Measurements from ENCODE around the gene GSPT1.

GSPT1 gene

GRCh38 chr16:11869353-11870228, 46.2 kb downstream of the GSPT1 start:
- no peak overlapping the region for H3K14ac ChIP-seq (ENCODE audit: low read length)
- no peak overlapping the region for H4K91ac ChIP-seq (ENCODE audit: low read depth, low read length)
- peaks cover 6 to 13% of the 10 kb centered on the region in 2 experiments for H3K36me3 ChIP-seq (ENCODE audit: control insufficient read depth in 1 of 2, insufficient read depth in 2 of 2, low read length in 2 of 2)
- H3K4ac ChIP-seq (ENCODE audit: low read depth, low read length) = no peak overlapping the region
- no peak overlapping the region for H4K8ac ChIP-seq (ENCODE audit: low read depth, low read length)
- H3K4me1 ChIP-seq (ENCODE audit: control insufficient read depth in 1 of 2, insufficient read depth in 2 of 2, low read length in 2 of 2) = no peaks in the 10 kb centered on the region
- no peak overlapping the region for H3K18ac ChIP-seq (ENCODE audit: low read length)
- no peaks in the 10 kb centered on the region for H3K79me1 ChIP-seq (ENCODE audit: low read length)
- H3K9me3 ChIP-seq (ENCODE audit: insufficient read depth, low read depth, low read length) = no peaks in the 10 kb centered on the region
- no peak overlapping the region for H2AFZ ChIP-seq (ENCODE audit: insufficient read depth, low read length, poor library complexity)
- H2AK5ac ChIP-seq (ENCODE audit: low read length) = no peak overlapping the region
- no CpG with 5 or more reads among the region's 8 CpGs for WGBS (ENCODE audit: extremely low coverage, insufficient coverage, insufficient read length)
- no peaks in the 10 kb centered on the region for H3K27me3 ChIP-seq (ENCODE audit: insufficient read depth, low read length)
- no peak overlapping the region for H3K4me3 ChIP-seq (ENCODE audit: low read depth, low read length)
- no peak overlapping the region for H2BK12ac ChIP-seq (ENCODE audit: low read length)
- no peak overlapping the region for H3K23ac ChIP-seq (ENCODE audit: low read length)
- no peak overlapping the region for H4K12ac ChIP-seq (ENCODE audit: low read depth, low read length)
- no peak overlapping the region for H2BK120ac ChIP-seq (ENCODE audit: insufficient read depth, low read length, poor library complexity)
- DNase-seq = no peak
- H3K79me2 ChIP-seq (ENCODE audit: control insufficient read depth, insufficient read depth, low read length, poor library complexity) = no peaks in the 10 kb centered on the region
- H3K27ac ChIP-seq (ENCODE audit: low read depth, low read length) = no peak overlapping the region
- no peak overlapping the region for H3K9ac ChIP-seq (ENCODE audit: low read length)
- H3K4me2 ChIP-seq (ENCODE audit: low read length) = no peak overlapping the region
- no peak overlapping the region for H2BK5ac ChIP-seq (ENCODE audit: low read depth, low read length, poor library complexity)

- Histone ChIP-seq H2AFZ (ENCODE audit: insufficient read depth, low read length, poor library complexity) (no peak overlapping the region), H2BK12ac (ENCODE audit: low read length) (no peak overlapping the region), H3K79me2 (ENCODE audit: control insufficient read depth, insufficient read depth, low read length, poor library complexity) (no peaks in the 10 kb centered on the region), H3K4me1 (ENCODE audit: control insufficient read depth in 1 of 2, insufficient read depth in 2 of 2, low read length in 2 of 2) (no peaks in the 10 kb centered on the region), H3K79me1 (ENCODE audit: low read length) (no peaks in the 10 kb centered on the region), H3K27me3 (ENCODE audit: insufficient read depth, low read length) (no peaks in the 10 kb centered on the region), H4K12ac (ENCODE audit: low read depth, low read length) (no peak overlapping the region), H3K14ac (ENCODE audit: low read length) (no peak overlapping the region), H3K4ac (ENCODE audit: low read depth, low read length) (no peak overlapping the region), H3K4me3 (ENCODE audit: low read depth, low read length) (no peak overlapping the region), H3K9me3 (ENCODE audit: insufficient read depth, low read depth, low read length) (no peaks in the 10 kb centered on the region), H3K18ac (ENCODE audit: low read length) (peak overlapping the region; percentile 47), H3K4me2 (ENCODE audit: low read length) (no peak overlapping the region), H3K9ac (ENCODE audit: low read length) (no peak overlapping the region), H3K27ac (ENCODE audit: low read depth, low read length) (no peak overlapping the region), H2BK120ac (ENCODE audit: insufficient read depth, low read length, poor library complexity) (no peak overlapping the region), H3K23ac (ENCODE audit: low read length) (no peak overlapping the region), H3K36me3 (ENCODE audit: control insufficient read depth in 1 of 2, insufficient read depth in 2 of 2, low read length in 2 of 2) (peaks cover 5 to 11% of the 10 kb centered on the region in 2 experiments), H2AK5ac (ENCODE audit: low read length) (no peak overlapping the region), H2BK5ac (ENCODE audit: low read depth, low read length, poor library complexity) (no peak overlapping the region), H4K8ac (ENCODE audit: low read depth, low read length) (no peak overlapping the region), H4K91ac (ENCODE audit: low read depth, low read length) (no peak overlapping the region)
- DNase-seq = no peak
- WGBS (ENCODE audit: extremely low coverage, insufficient coverage, insufficient read length) = no CpG with 5 or more reads among the region's 2 CpGs
These were observed 47.3 kb downstream of the GSPT1 start for GRCh38 chr16:11868412-11868980.

- WGBS (ENCODE audit: extremely low coverage, insufficient coverage, insufficient read length) = no CpG with 5 or more reads among the region's 2 CpGs
- Histone ChIP-seq H4K91ac (ENCODE audit: low read depth, low read length) (no peak overlapping the region), H2BK5ac (ENCODE audit: low read depth, low read length, poor library complexity) (no peak overlapping the region)
These were observed 53.3 kb downstream of the GSPT1 start for GRCh38 chr16:11862489-11862888.

GRCh38 chr16:11857161-11857560, 58.6 kb downstream of the GSPT1 start:
- Histone ChIP-seq H3K4me3 (ENCODE audit: low read depth, low read length) (no peak overlapping the region), H2BK12ac (ENCODE audit: low read length) (no peak overlapping the region), H2AK5ac (ENCODE audit: low read length) (no peak overlapping the region), H2BK5ac (ENCODE audit: low read depth, low read length, poor library complexity) (no peak overlapping the region), H2AFZ (ENCODE audit: insufficient read depth, low read length, poor library complexity) (no peak overlapping the region), H3K36me3 (ENCODE audit: control insufficient read depth in 1 of 2, insufficient read depth in 2 of 2, low read length in 2 of 2) (no peaks in the 10 kb centered on the region), H3K79me2 (ENCODE audit: control insufficient read depth, insufficient read depth, low read length, poor library complexity) (peaks cover under 1% of the 10 kb centered on the region), H3K4ac (ENCODE audit: low read depth, low read length) (no peak overlapping the region), H2BK120ac (ENCODE audit: insufficient read depth, low read length, poor library complexity) (no peak overlapping the region), H3K27me3 (ENCODE audit: insufficient read depth, low read length) (no peaks in the 10 kb centered on the region), H3K27ac (ENCODE audit: low read depth, low read length) (no peak overlapping the region), H4K8ac (ENCODE audit: low read depth, low read length) (no peak overlapping the region), H3K18ac (ENCODE audit: low read length) (no peak overlapping the region), H4K91ac (ENCODE audit: low read depth, low read length) (no peak overlapping the region), H3K14ac (ENCODE audit: low read length) (no peak overlapping the region), H3K9ac (ENCODE audit: low read length) (no peak overlapping the region), H3K4me2 (ENCODE audit: low read length) (no peak overlapping the region), H3K79me1 (ENCODE audit: low read length) (no peaks in the 10 kb centered on the region), H3K9me3 (ENCODE audit: insufficient read depth, low read depth, low read length) (no peaks in the 10 kb centered on the region), H3K4me1 (ENCODE audit: control insufficient read depth in 1 of 2, insufficient read depth in 2 of 2, low read length in 2 of 2) (peaks cover under 1 to 1% of the 10 kb centered on the region in 2 experiments), H3K23ac (ENCODE audit: low read length) (no peak overlapping the region), H4K12ac (ENCODE audit: low read depth, low read length) (no peak overlapping the region)
- peak in 1 of 2 donors; percentile 19 for DNase-seq
- no CpG with 5 or more reads among the region's 4 CpGs for WGBS (ENCODE audit: extremely low coverage, insufficient coverage, insufficient read length)

More at GRCh38 chr16:11862489-11862888, 53.3 kb downstream of the GSPT1 start:
- no peaks in the 10 kb centered on the region for H3K36me3 ChIP-seq (ENCODE audit: control insufficient read depth in 1 of 2, insufficient read depth in 2 of 2, low read length in 2 of 2)
- H3K4ac ChIP-seq (ENCODE audit: low read depth, low read length) = no peak overlapping the region
- no peaks in the 10 kb centered on the region for H3K79me2 ChIP-seq (ENCODE audit: control insufficient read depth, insufficient read depth, low read length, poor library complexity)
- H2AK5ac ChIP-seq (ENCODE audit: low read length) = no peak overlapping the region
- H3K23ac ChIP-seq (ENCODE audit: low read length) = no peak overlapping the region
- no peak overlapping the region for H3K18ac ChIP-seq (ENCODE audit: low read length)
- no peak overlapping the region for H4K12ac ChIP-seq (ENCODE audit: low read depth, low read length)
- H2BK12ac ChIP-seq (ENCODE audit: low read length) = no peak overlapping the region
- no peaks in the 10 kb centered on the region for H3K79me1 ChIP-seq (ENCODE audit: low read length)
- H3K9ac ChIP-seq (ENCODE audit: low read length) = no peak overlapping the region
- H3K4me3 ChIP-seq (ENCODE audit: low read depth, low read length) = no peak overlapping the region
- DNase-seq = no peak
- H3K14ac ChIP-seq (ENCODE audit: low read length) = no peak overlapping the region
- H3K4me1 ChIP-seq (ENCODE audit: control insufficient read depth in 1 of 2, insufficient read depth in 2 of 2, low read length in 2 of 2) = no peaks in the 10 kb centered on the region
- no peak overlapping the region for H2BK120ac ChIP-seq (ENCODE audit: insufficient read depth, low read length, poor library complexity)
- no peaks in the 10 kb centered on the region for H3K9me3 ChIP-seq (ENCODE audit: insufficient read depth, low read depth, low read length)
- no peak overlapping the region for H3K27ac ChIP-seq (ENCODE audit: low read depth, low read length)
- H2AFZ ChIP-seq (ENCODE audit: insufficient read depth, low read length, poor library complexity) = no peak overlapping the region
- H3K4me2 ChIP-seq (ENCODE audit: low read length) = no peak overlapping the region
- H3K27me3 ChIP-seq (ENCODE audit: insufficient read depth, low read length) = no peaks in the 10 kb centered on the region
- no peak overlapping the region for H4K8ac ChIP-seq (ENCODE audit: low read depth, low read length)

Data from trophoblast cell (in vitro differentiated cells and primary cell).